H1 (cell line): ENCODE data around the gene ZFP14. TPM values are rescaled to one million over a fixed set of nuclear protein-coding genes. Genes with fewer than 3 reads are reported as not detected.

Experiments
- CTCF ChIA-PET: fragments of 300-600 bp; sonication (Branson Sonifier 250); formaldehyde crosslinking; loops from one replicate; lab custom pipeline; 2021; ENCODE audit not compliant: partially characterized antibody; lab: Charles Lee
- POLR2A ChIA-PET: fragments of 300-600 bp; sonication (Branson Sonifier 250); formaldehyde crosslinking; loops from one replicate; lab custom pipeline; 2021; ENCODE audit warnings: inconsistent platforms; ENCODE audit not compliant: partially characterized antibody; lab: Charles Lee
- DNase-seq, 2 experiments: peaks; one replicate each; pipeline versions ENCODE4 v3.0.0 to v3.0.0-alpha.2; 2010 to 2022; ENCODE audit warnings: low spot score in 2 of 2, low read depth in 1 of 2, mixed read lengths in 1 of 2
- FAIRE-seq: peaks from 2 replicates; lab custom pipeline; 2011; peaks lifted over from hg19 to GRCh38; lab: Jason Lieb, UNC
- H2AFZ ChIP-seq: 2 replicates; pipeline ENCODE4 v1.8.1; 2012; ENCODE audit warnings: low read length, inconsistent platforms
- H2AK5ac ChIP-seq: 2 replicates; pipeline ENCODE4 v1.6.1; 2013; ENCODE audit warnings: low read depth, low read length
- H2BK120ac ChIP-seq: replicated peaks from 2 replicates; pipeline ENCODE3; 2013; ENCODE audit warnings: low read depth, low read length, inconsistent platforms
- H2BK12ac ChIP-seq: 2 replicates; pipeline ENCODE4 v1.6.1; 2013; ENCODE audit warnings: low read depth, low read length
- H2BK15ac ChIP-seq: 2 replicates; pipeline ENCODE4 v1.6.1; 2013; ENCODE audit warnings: low read length
- H2BK20ac ChIP-seq: 2 replicates; pipeline ENCODE4 v1.6.1; 2013; ENCODE audit warnings: low read length
- H2BK5ac ChIP-seq: 2 replicates; pipeline ENCODE4 v1.6.1; 2013; ENCODE audit warnings: low read depth, low read length
- H3K14ac ChIP-seq: 2 replicates; pipeline ENCODE4 v1.6.1; 2013; ENCODE audit warnings: inconsistent platforms; ENCODE audit not compliant: insufficient read length
- H3K18ac ChIP-seq: 2 replicates; pipeline ENCODE4 v1.6.1; 2013; ENCODE audit warnings: low read length; ENCODE audit errors: extremely low read depth
- H3K23ac ChIP-seq: 2 replicates; pipeline ENCODE4 v1.6.1; 2013; ENCODE audit warnings: inconsistent platforms; ENCODE audit not compliant: insufficient read length
- H3K23me2 ChIP-seq: 2 replicates; pipeline ENCODE4 v1.6.1; 2013; ENCODE audit warnings: low read depth, low read length
- H3K27ac ChIP-seq: 2 replicates; pipeline ENCODE4 v1.6.1; 2011; ENCODE audit warnings: low read depth, low read length, inconsistent platforms
- H3K27me3 ChIP-seq, 4 experiments: replicated peaks in 1 of 4; 1 replicate in 1 of 4; 2 replicates in 3 of 4; pipeline versions ENCODE4 v1.6.1 to v1.8.1; 2011 to 2013; ENCODE audit warnings: low read length in 3 of 4, mild to moderate bottlenecking in 3 of 4, inconsistent platforms in 2 of 4, mixed read lengths in 2 of 4, moderate library complexity in 1 of 4; ENCODE audit not compliant: control insufficient read depth in 3 of 4, insufficient read depth in 3 of 4; ENCODE audit errors: extremely low read depth in 1 of 4
- H3K36me3 ChIP-seq, 4 experiments: 2 replicates each; pipeline versions ENCODE4 v1.6.1 to v1.8.1; 2011 to 2013; ENCODE audit warnings: mild to moderate bottlenecking in 4 of 4, low read length in 3 of 4, moderate library complexity in 2 of 4, control low read depth in 1 of 4, inconsistent platforms in 1 of 4; ENCODE audit not compliant: insufficient read depth in 4 of 4, control insufficient read depth in 2 of 4
- H3K4ac ChIP-seq: replicated peaks from 2 replicates; pipeline ENCODE3; 2013; ENCODE audit warnings: low read length, low read depth, mixed read lengths, inconsistent platforms; ENCODE audit not compliant: insufficient read length
- H3K4me1 ChIP-seq, 4 experiments: replicated peaks in 1 of 4; 1 replicate in 1 of 4; 2 replicates in 3 of 4; pipeline versions ENCODE4 v1.6.1 to v1.8.1; 2011 to 2013; ENCODE audit warnings: low read length in 3 of 4, inconsistent platforms in 2 of 4, mixed read lengths in 1 of 4; ENCODE audit not compliant: insufficient read depth in 4 of 4, control insufficient read depth in 3 of 4
- H3K4me2 ChIP-seq, 2 experiments: 2 replicates each; pipeline versions ENCODE4 v1.6.1 to v1.8.1; 2011 to 2013; ENCODE audit warnings: low read depth in 2 of 2, low read length in 2 of 2, control low read depth in 1 of 2, inconsistent platforms in 1 of 2, mild to moderate bottlenecking in 1 of 2; ENCODE audit not compliant: insufficient read depth in 1 of 2
- H3K4me3 ChIP-seq, 4 experiments: fragments of 200-600, 300-600 bp in 1 of 4; sonication (generic), shearing (Covaris generic), sonication (Bioruptor Twin) in 1 of 4; 2 replicates each; pipeline versions ENCODE4 v1.5.1 to v1.8.1; 2011 to 2016; ENCODE audit warnings: low read length in 4 of 4, low read depth in 3 of 4, control low read depth in 2 of 4, inconsistent platforms in 2 of 4, mild to moderate bottlenecking in 2 of 4, mixed read lengths in 1 of 4, moderate library complexity in 1 of 4; ENCODE audit not compliant: insufficient read depth in 2 of 4; ENCODE audit errors: extremely low read depth in 1 of 4
- H3K56ac ChIP-seq: replicated peaks from 2 replicates; pipeline ENCODE3; 2013; ENCODE audit warnings: low read depth, mild to moderate bottlenecking, mixed read lengths, low read length, inconsistent platforms; ENCODE audit not compliant: insufficient read length
- H3K79me1 ChIP-seq: 2 replicates; pipeline ENCODE4 v1.6.1; 2013; ENCODE audit warnings: low read depth, low read length, control low read depth
- H3K79me2 ChIP-seq, 2 experiments: 2 replicates each; pipeline versions ENCODE4 v1.6.1 to v1.8.1; 2012 to 2013; ENCODE audit warnings: low read length in 2 of 2, mild to moderate bottlenecking in 2 of 2, inconsistent platforms in 1 of 2; ENCODE audit not compliant: insufficient read depth in 2 of 2, control insufficient read depth in 1 of 2
- H3K9ac ChIP-seq, 4 experiments: replicated peaks in 1 of 4; 1 replicate in 1 of 4; 2 replicates in 3 of 4; pipeline versions ENCODE4 v1.6.1 to v1.8.1; 2011 to 2013; ENCODE audit warnings: low read depth in 3 of 4, low read length in 3 of 4, control low read depth in 2 of 4, mild to moderate bottlenecking in 2 of 4, moderate library complexity in 2 of 4, inconsistent platforms in 1 of 4; ENCODE audit errors: extremely low read depth in 1 of 4
- H3K9me3 ChIP-seq, 2 experiments: 2 replicates each; pipeline versions ENCODE4 v1.6.1 to v1.8.1; 2012 to 2013; ENCODE audit warnings: mild to moderate bottlenecking in 2 of 2, moderate library complexity in 2 of 2, control low read depth in 1 of 2, inconsistent platforms in 1 of 2, low read depth in 1 of 2, low read length in 1 of 2, mixed read lengths in 1 of 2; ENCODE audit not compliant: insufficient read depth in 2 of 2
- H4K20me1 ChIP-seq, 2 experiments: replicated peaks in 1 of 2; 2 replicates each; pipeline versions ENCODE3 to v1.8.1; 2011 to 2013; ENCODE audit warnings: inconsistent platforms in 2 of 2, low read length in 2 of 2, mild to moderate bottlenecking in 1 of 2; ENCODE audit not compliant: insufficient read depth in 2 of 2, control insufficient read depth in 1 of 2
- H4K5ac ChIP-seq: 2 replicates; pipeline ENCODE4 v1.6.1; 2013; ENCODE audit warnings: low read length, low read depth, mixed read lengths, inconsistent platforms; ENCODE audit not compliant: insufficient read length
- H4K8ac ChIP-seq: 2 replicates; pipeline ENCODE4 v1.8.0; 2013; ENCODE audit warnings: mild to moderate bottlenecking, moderate library complexity, low read length, inconsistent platforms; ENCODE audit not compliant: insufficient read depth; ENCODE audit errors: extremely low read depth
- H4K91ac ChIP-seq: replicated peaks from 2 replicates; pipeline ENCODE3; 2013; ENCODE audit warnings: low read length, mixed read lengths, inconsistent platforms; ENCODE audit not compliant: insufficient read length
- BCL11A ChIP-seq, 2 experiments: IDR thresholded peaks; one replicate each; pipeline ENCODE4 v1.6.1; 2011; ENCODE audit warnings: low read depth in 2 of 2, low read length in 2 of 2, mild to moderate bottlenecking in 2 of 2
- KDM4A ChIP-seq: IDR thresholded peaks from one replicate; pipeline ENCODE4 v1.7.1; 2012; ENCODE audit warnings: low read depth, mild to moderate bottlenecking, moderate library complexity, low read length, inconsistent platforms; ENCODE audit not compliant: severe bottlenecking
- PHF8 ChIP-seq: fragments of 200-600 bp; sonication (generic); conservative IDR thresholded peaks from 2 replicates; pipeline ENCODE4 v1.7.1; 2012; ENCODE audit warnings: low read depth, mild to moderate bottlenecking, inconsistent platforms, low read length, moderate library complexity
- SP4 ChIP-seq: IDR thresholded peaks from 2 replicates; pipeline ENCODE4 v1.6.1; 2012; ENCODE audit warnings: low read length, inconsistent platforms
- SRF ChIP-seq: IDR thresholded peaks from 2 replicates; pipeline ENCODE4 v1.6.1; 2011; ENCODE audit warnings: mild to moderate bottlenecking, low read depth, low read length, moderate library complexity
- YY1 ChIP-seq: IDR thresholded peaks from 2 replicates; pipeline ENCODE4 v1.6.1; 2011; ENCODE audit warnings: low read depth, mild to moderate bottlenecking, low read length
- WGBS, 2 experiments: shearing (Covaris generic) in 1 of 2; methylation state at CpG; one replicate each; pipeline versions ENCODE4 v1.1.6 to v1.1.7; 2013 to 2015; ENCODE audit warnings: low lambda C conversion rate in 2 of 2, mixed read lengths in 2 of 2, inconsistent platforms in 1 of 2, low coverage in 1 of 2, missing lambda C conversion rate in 1 of 2; ENCODE audit not compliant: insufficient replicate concordance in 2 of 2, insufficient coverage in 1 of 2, insufficient read length in 1 of 2; ENCODE audit errors: extremely low coverage in 1 of 2, missing lambda C conversion rate in 1 of 2; 5-methylcytosine and 5-hydroxymethylcytosine counted together
- polyA plus RNA-seq, 7 experiments: library from polyadenylated mRNA; depleted of rRNA in 3 of 7; stranded (reverse) in 5 of 7; unstranded in 2 of 7; fragments of >200 nt in 5 of 7; fragments of 200-250 nt in 2 of 7; gene quantifications; 1 replicate in 5 of 7; 2 replicates in 1 of 7; 4 replicates in 1 of 7; pipeline versions ENCODE4 v1.2.1 to v1.2.3, GENCODE V29; 2011 to 2013; ENCODE audit warnings: missing spikeins in 2 of 7, mixed read lengths in 2 of 7
- total RNA-seq: library from RNA; stranded (reverse); fragmentation: NEBNext Ultra II Directional; extraction: Animal tissue kit (Norgen Biotek cat#: 25700); gene quantifications from 2 replicates; pipeline ENCODE4 v1.2.1, GENCODE V29; 2021
- TF ChIP-seq, protein P1 (sequence below), 3 experiments: IDR thresholded peaks; 1 replicate in 2 of 3; 2 replicates in 1 of 3; pipeline versions ENCODE4 v1.5.1 to v1.6.1; 2011; ENCODE audit warnings: low read length in 3 of 3, mild to moderate bottlenecking in 3 of 3, inconsistent platforms in 2 of 3, low read depth in 1 of 3, moderate library complexity in 1 of 3; ENCODE audit not compliant: insufficient read depth in 1 of 3; ENCODE audit errors: control extremely low read depth in 1 of 3
- TF ChIP-seq, protein P2 (sequence below): IDR thresholded peaks from 2 replicates; pipeline ENCODE4 v1.6.1; 2012; ENCODE audit warnings: inconsistent platforms

ZFP14 gene
- total and polyA plus RNA-seq, 2 of the 8 experiments (the other 6 are each of a cell fraction or from before 2014, with no cell fraction given) = 1.7 to 8.2 TPM

DNA sequence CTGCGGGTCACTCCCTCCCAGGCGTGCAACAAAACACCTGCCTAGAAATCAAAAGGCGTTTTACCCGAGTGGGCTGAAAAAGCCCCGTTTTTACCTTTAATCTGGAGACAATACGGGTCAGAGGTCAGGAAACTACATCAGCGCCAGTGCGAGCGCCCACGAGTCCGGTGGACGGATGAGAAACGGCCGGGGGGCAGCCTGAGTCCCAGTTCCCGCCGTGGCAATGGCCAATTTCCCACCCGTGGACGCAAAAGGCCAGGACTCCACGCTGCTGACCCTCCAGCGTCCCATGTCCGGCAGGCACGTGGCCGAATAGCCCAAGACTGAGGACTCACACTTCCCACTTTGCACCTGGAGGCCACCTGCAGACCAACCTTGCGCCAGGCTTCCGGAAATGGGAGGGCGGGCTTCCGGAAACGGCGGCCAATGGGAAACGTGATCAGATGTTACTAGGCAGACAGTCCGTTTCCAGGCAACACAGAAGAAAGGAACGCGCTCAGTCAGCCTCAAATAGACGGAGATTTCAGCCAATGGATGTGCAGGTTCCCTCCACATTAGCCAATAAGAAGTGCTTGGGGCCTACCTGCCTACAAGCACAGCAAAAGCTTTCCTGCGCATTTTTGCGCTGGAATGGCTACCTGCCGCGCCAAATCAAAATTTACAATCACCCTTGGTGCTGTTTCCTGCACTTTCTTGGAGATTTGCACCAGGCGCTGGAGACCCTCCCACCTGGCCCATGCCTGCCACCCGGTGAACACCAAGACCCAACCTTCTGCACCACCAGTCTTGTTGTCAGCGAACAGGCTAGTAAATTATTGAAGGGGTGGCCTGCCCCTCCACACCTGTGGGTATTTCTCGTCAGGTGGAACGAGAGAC, 47.4 kb downstream of the ZFP14 start:
- Histone ChIP-seq H3K79me1 (peaks cover 5% of the 10 kb centered on the region), H3K14ac (no peak overlapping the region), H4K20me1 (peaks cover 6 to 9% of the 10 kb centered on the region in 2 experiments), H3K4me3 (peak overlapping the region; percentile 77 to 95 (median 90)), H3K27me3 (no peaks in the 10 kb centered on the region), H4K5ac (peak overlapping the region; percentile 65), H3K4me1 (peaks cover 0 to 3% (median under 1%) of the 10 kb centered on the region in 4 experiments; a peak in 3 of 7 replicates), H3K4ac (no peak overlapping the region), H2BK15ac (no peak overlapping the region), H4K8ac (peak overlapping the region; percentile 96), H3K23me2 (peaks cover 7% of the 10 kb centered on the region), H2BK5ac (peak overlapping the region; percentile 96), H2BK20ac (no peak overlapping the region), H3K18ac (peak overlapping the region; percentile 96), H2AFZ (0 out of 2 replicates have a peak overlapping the region, but pooled peaks have one; percentile 59), H3K9ac (peak overlapping the region; percentile 92 to 98 (median 97)), H2BK12ac (peak overlapping the region; percentile 84; the same call in 1 of the 2 replicates), H2BK120ac (peak overlapping the region; percentile 51), H3K36me3 (peaks cover 14 to 37% (median 30%) of the 10 kb centered on the region in 4 experiments), H4K91ac (peak overlapping the region; percentile 90), H3K79me2 (peaks cover 19 to 51% of the 10 kb centered on the region in 2 experiments), H3K27ac (peak overlapping the region; percentile 96), H3K23ac (no peak overlapping the region), H2AK5ac (no peak overlapping the region), H3K9me3 (no peaks in the 10 kb centered on the region), H3K4me2 (peak overlapping the region; percentile 77 to 91), H3K56ac (peak overlapping the region; percentile 83)
- ChIA-PET POLR2A (interaction anchor here (0.7 to 1.5 kb wide), 7 partner anchors 8 to 47 kb away, joined by 3 to 4 read pairs (median 3); partner anchors contain the start of gene ZFP14), CTCF (no interaction called here)
- FAIRE-seq (peak; percentile 97), DNase-seq (peak; percentile 93 to 94)
- 2% methylated on average over 43 of the region's 43 CpGs; no CpG with 5 or more reads in 1 of the 2 experiments for WGBS, 2 experiments
- TF ChIP-seq SRF (no peak), PHF8 (peak; percentile 72), SP4 (0 out of 2 replicates have a peak, but pooled peaks have one; percentile 15), BCL11A (IDR thresholded peaks at IDR 0.05; ENCODE audit: low read depth in 2 of 2, low read length in 2 of 2) (no peak), YY1 (no peak), KDM4A (peak; percentile 45)
- TF ChIP-seq, protein P1, sequence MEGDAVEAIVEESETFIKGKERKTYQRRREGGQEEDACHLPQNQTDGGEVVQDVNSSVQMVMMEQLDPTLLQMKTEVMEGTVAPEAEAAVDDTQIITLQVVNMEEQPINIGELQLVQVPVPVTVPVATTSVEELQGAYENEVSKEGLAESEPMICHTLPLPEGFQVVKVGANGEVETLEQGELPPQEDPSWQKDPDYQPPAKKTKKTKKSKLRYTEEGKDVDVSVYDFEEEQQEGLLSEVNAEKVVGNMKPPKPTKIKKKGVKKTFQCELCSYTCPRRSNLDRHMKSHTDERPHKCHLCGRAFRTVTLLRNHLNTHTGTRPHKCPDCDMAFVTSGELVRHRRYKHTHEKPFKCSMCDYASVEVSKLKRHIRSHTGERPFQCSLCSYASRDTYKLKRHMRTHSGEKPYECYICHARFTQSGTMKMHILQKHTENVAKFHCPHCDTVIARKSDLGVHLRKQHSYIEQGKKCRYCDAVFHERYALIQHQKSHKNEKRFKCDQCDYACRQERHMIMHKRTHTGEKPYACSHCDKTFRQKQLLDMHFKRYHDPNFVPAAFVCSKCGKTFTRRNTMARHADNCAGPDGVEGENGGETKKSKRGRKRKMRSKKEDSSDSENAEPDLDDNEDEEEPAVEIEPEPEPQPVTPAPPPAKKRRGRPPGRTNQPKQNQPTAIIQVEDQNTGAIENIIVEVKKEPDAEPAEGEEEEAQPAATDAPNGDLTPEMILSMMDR (IDR thresholded peaks at IDR 0.05; ENCODE audit: control extremely low read depth in 1 of 3, insufficient read depth in 1 of 3, low read depth in 1 of 3, low read length in 3 of 3) = peak in 1 of 3 experiments; percentile 3; a peak in 1 of 4 replicates
- TF ChIP-seq, protein P2, sequence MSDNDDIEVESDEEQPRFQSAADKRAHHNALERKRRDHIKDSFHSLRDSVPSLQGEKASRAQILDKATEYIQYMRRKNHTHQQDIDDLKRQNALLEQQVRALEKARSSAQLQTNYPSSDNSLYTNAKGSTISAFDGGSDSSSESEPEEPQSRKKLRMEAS = peak; percentile 99
